ENCODE measurements around the gene LENG8. TPM values are rescaled to one million over a fixed set of nuclear protein-coding genes. Genes with fewer than 3 reads are reported as not detected.

The LENG8 gene
- total and polyA plus RNA-seq, 2 of the 8 experiments (the other 6 are each of a cell fraction or from before 2014, with no cell fraction given) = 62.2 to 108 TPM

GRCh38 chr19:54430306-54431254 lies 18.4 kb upstream of the LENG8 start:
- H2BK20ac ChIP-seq (ENCODE audit: low read length) = no peak overlapping the region
- H3K18ac ChIP-seq (ENCODE audit: extremely low read depth, low read length) = no peak overlapping the region
- H3K23ac ChIP-seq (ENCODE audit: insufficient read length) = no peak overlapping the region
- no peak overlapping the region for H3K9ac ChIP-seq (replicated peaks in 1 of 4; ENCODE audit: extremely low read depth in 1 of 4, low read depth in 3 of 4, low read length in 3 of 4)
- H2BK5ac ChIP-seq (ENCODE audit: low read depth, low read length) = no peak overlapping the region
- H4K20me1 ChIP-seq (replicated peaks in 1 of 2; ENCODE audit: control insufficient read depth in 1 of 2, insufficient read depth in 2 of 2, low read length in 2 of 2) = peaks cover 10 to 18% of the 10 kb centered on the region in 2 experiments
- no peak overlapping the region for H3K14ac ChIP-seq (ENCODE audit: insufficient read length)
- peaks cover 3% of the 10 kb centered on the region; the same call in 1 of the 2 replicates for H3K79me1 ChIP-seq (ENCODE audit: low read depth, low read length)
- FAIRE-seq (no peak), DNase-seq (ENCODE audit: low read depth in 1 of 2, low spot score in 2 of 2) (peak in 1 of 2 experiments; percentile 94)
- H4K91ac ChIP-seq (replicated peaks; ENCODE audit: insufficient read length, low read length) = no peak overlapping the region
- WGBS, 2 experiments (ENCODE audit: extremely low coverage in 1 of 2, insufficient coverage in 1 of 2, insufficient read length in 1 of 2, insufficient replicate concordance in 2 of 2, low coverage in 1 of 2, low lambda C conversion rate in 2 of 2, missing lambda C conversion rate in 1 of 2) = 42% methylated on average over 13 of the region's 43 CpGs; no CpG with 5 or more reads in 1 of the 2 experiments
- no peak overlapping the region for H2BK120ac ChIP-seq (replicated peaks; ENCODE audit: low read depth, low read length)
- peaks cover 0 to 30% (median 12%) of the 10 kb centered on the region in 4 experiments; a peak in 6 of 7 replicates for H3K4me1 ChIP-seq (replicated peaks in 1 of 4; ENCODE audit: control insufficient read depth in 3 of 4, insufficient read depth in 4 of 4, low read length in 3 of 4)
- H4K8ac ChIP-seq (ENCODE audit: extremely low read depth, insufficient read depth, low read length) = no peak overlapping the region
- H3K9me3 ChIP-seq (ENCODE audit: insufficient read depth in 2 of 2, low read depth in 1 of 2, low read length in 1 of 2) = no peaks in the 10 kb centered on the region
- ChIA-PET POLR2A (ENCODE audit: partially characterized antibody) (interaction anchor here (0.7 to 13.5 kb wide), 5 partner anchors 10 to 37 kb away, joined by 3 to 133 read pairs (median 7); partner anchors contain the start of genes LENG8 and TTYH1), CTCF (ENCODE audit: partially characterized antibody) (interaction anchor here (0.9 to 7.2 kb wide), 7 partner anchors 8 to 74 kb away, joined by 3 to 42 read pairs (median 26); partner anchors contain the start of gene TTYH1)
- H3K23me2 ChIP-seq (ENCODE audit: low read depth, low read length) = peaks cover 2% of the 10 kb centered on the region
- no peak overlapping the region for H2BK15ac ChIP-seq (ENCODE audit: low read length)
- H4K5ac ChIP-seq (ENCODE audit: insufficient read length, low read depth, low read length) = peak overlapping the region; percentile 35
- H3K56ac ChIP-seq (replicated peaks; ENCODE audit: insufficient read length, low read depth, low read length) = no peak overlapping the region
- no peak overlapping the region for H2AFZ ChIP-seq (ENCODE audit: low read length)
- H3K27me3 ChIP-seq (replicated peaks in 1 of 4; ENCODE audit: control insufficient read depth in 3 of 4, extremely low read depth in 1 of 4, insufficient read depth in 3 of 4, low read length in 3 of 4) = peaks cover 0 to 3% (median 0%) of the 10 kb centered on the region in 4 experiments; a peak in 2 of 7 replicates
- no peak overlapping the region for H3K4ac ChIP-seq (replicated peaks; ENCODE audit: insufficient read length, low read depth, low read length)
- peaks cover 0 to 10% (median 1%) of the 10 kb centered on the region in 4 experiments; a peak in 3 of 8 replicates for H3K36me3 ChIP-seq (ENCODE audit: control insufficient read depth in 2 of 4, insufficient read depth in 4 of 4, low read length in 3 of 4)
- H3K27ac ChIP-seq (ENCODE audit: low read depth, low read length) = no peak overlapping the region
- H2BK12ac ChIP-seq (ENCODE audit: low read depth, low read length) = no peak overlapping the region
- H3K4me2 ChIP-seq (ENCODE audit: insufficient read depth in 1 of 2, low read depth in 2 of 2, low read length in 2 of 2) = peak overlapping the region; percentile 73 to 96
- no peak overlapping the region for H2AK5ac ChIP-seq (ENCODE audit: low read depth, low read length)
- peak overlapping the region; percentile 37 to 67 (median 44) for H3K4me3 ChIP-seq (ENCODE audit: extremely low read depth in 1 of 4, insufficient read depth in 2 of 4, low read depth in 3 of 4, low read length in 4 of 4)
- no peaks in the 10 kb centered on the region for H3K79me2 ChIP-seq (ENCODE audit: control insufficient read depth in 1 of 2, insufficient read depth in 2 of 2, low read length in 2 of 2)
- TF ChIP-seq RAD21 (IDR thresholded peaks at IDR 0.05 in 1 of 2, conservative IDR thresholded peaks at IDR 0.05 in 1 of 2; ENCODE audit: low read depth in 2 of 2, low read length in 2 of 2) (peak; percentile 49 to 55), CTCF (IDR thresholded peaks at IDR 0.05; ENCODE audit: control extremely low read depth in 1 of 3, insufficient read depth in 1 of 3, low read depth in 1 of 3, low read length in 3 of 3) (peak; percentile 37 to 46 (median 42); a peak in 3 of 4 replicates), JUN (IDR thresholded peaks at IDR 0.05; ENCODE audit: low read depth, low read length) (no peak), ZNF274 (IDR thresholded peaks at IDR 0.05; ENCODE audit: borderline replicate concordance, extremely low read depth, low read length) (no peak), EGR1 (IDR thresholded peaks at IDR 0.05; ENCODE audit: borderline replicate concordance, low read depth, low read length) (no peak), POLR2A (IDR thresholded peaks at IDR 0.05; ENCODE audit: control extremely low read depth in 1 of 2, low read depth in 2 of 2, low read length in 2 of 2) (0 out of 3 replicates have a peak, but pooled peaks of 1 of the 2 experiments have one; percentile 13), POLR2AphosphoS5 (IDR thresholded peaks at IDR 0.05; ENCODE audit: low read depth, low read length) (0 out of 2 replicates have a peak, but pooled peaks have one; percentile 37), BACH1 (IDR thresholded peaks at IDR 0.05; ENCODE audit: low read length) (no peak)

All from H1 (cell line).